Retinal pigment epithelial cell (primary cell): ENCODE results near the gene ABHD16A.

Experiments used
- DNase-seq: peaks from one replicate; pipeline ENCODE4 v3.0.0-alpha.2; 2010; ENCODE audit warnings: low read depth
- H3K4me3 ChIP-seq: 2 replicates; pipeline ENCODE4 v1.5.1; 2011; ENCODE audit warnings: mild to moderate bottlenecking, low read length, control low read depth, moderate library complexity
- TF ChIP-seq, protein P1 (sequence below): conservative IDR thresholded peaks from 2 replicates; pipeline ENCODE4 v1.5.1; 2011; ENCODE audit warnings: low read depth, low read length, control low read depth, inconsistent platforms

The ABHD16A gene

DNA sequence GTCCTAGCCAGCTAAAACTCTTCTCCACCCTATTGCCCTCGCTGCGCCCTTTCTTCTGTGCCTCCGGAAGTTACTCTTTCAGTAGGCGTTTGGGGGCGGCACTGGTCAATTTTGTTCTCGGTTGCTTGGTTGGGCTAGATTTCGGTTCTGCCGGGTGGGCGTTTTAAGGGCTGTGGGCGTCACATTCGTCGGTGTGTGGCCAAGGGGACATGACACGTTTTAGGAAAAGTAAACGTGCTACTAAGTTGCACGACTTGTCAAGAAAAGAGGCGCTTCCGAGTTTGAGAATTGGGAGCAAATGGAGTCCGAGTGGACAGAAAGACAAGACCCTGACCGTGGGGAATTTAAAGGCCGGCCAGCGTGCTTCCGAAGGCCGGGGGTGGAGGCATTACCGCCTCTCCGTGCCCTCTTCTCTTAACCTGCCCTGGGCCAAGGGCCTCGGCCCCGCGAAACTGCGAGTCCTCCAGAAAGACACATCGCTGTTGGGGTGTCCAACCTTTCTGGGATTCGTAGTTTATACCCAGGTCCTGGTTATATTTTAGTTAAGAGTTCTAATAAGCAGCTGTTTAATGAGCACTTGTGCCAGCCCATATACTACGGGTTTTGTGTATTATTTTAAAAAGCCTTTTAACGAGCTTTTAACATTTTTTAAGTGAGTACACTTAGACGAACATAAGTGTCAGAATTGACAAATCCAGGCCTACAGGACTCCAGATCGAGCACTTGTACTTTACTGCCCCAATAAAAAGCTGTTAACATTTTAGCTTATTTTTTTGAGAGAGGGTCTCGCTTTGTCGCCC, 50.0 kb downstream of the ABHD16A start:
- DNase-seq = no peak
- TF ChIP-seq, protein P1, sequence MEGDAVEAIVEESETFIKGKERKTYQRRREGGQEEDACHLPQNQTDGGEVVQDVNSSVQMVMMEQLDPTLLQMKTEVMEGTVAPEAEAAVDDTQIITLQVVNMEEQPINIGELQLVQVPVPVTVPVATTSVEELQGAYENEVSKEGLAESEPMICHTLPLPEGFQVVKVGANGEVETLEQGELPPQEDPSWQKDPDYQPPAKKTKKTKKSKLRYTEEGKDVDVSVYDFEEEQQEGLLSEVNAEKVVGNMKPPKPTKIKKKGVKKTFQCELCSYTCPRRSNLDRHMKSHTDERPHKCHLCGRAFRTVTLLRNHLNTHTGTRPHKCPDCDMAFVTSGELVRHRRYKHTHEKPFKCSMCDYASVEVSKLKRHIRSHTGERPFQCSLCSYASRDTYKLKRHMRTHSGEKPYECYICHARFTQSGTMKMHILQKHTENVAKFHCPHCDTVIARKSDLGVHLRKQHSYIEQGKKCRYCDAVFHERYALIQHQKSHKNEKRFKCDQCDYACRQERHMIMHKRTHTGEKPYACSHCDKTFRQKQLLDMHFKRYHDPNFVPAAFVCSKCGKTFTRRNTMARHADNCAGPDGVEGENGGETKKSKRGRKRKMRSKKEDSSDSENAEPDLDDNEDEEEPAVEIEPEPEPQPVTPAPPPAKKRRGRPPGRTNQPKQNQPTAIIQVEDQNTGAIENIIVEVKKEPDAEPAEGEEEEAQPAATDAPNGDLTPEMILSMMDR = no peak
- H3K4me3 ChIP-seq = peak overlapping the region; percentile 86

DNA sequence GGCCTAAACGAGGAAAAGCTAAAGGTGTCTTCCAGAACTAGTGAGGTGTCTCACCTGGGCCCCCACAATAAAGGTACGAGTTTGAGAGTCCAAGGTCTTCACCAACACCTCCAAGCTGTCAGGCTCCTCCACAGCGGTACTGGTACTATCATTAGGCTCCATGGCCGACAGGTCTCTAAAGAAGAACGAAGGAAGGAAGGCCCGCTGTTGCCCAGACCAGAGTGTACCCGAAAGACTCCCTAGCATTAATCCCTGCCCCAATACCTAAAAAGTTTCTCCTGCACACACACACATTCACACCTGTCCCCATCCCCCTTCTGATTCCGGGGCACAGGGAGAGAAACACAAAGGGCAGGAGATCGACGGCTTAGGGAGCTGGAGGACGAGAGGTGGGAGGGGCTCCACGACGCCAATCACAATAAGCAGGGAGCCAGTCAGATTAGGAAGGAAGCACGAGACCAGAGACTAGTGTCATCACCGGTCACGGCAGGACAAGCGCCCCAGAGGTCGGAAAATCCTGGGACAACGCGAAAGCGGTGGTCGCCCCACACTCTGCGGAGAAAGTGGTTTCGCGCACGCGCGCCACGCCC, 51.4 kb downstream of the ABHD16A start:
- peak; percentile 46 for DNase-seq
- TF ChIP-seq, protein P1 = no peak
- peak overlapping the region; percentile 86 for H3K4me3 ChIP-seq

DNA sequence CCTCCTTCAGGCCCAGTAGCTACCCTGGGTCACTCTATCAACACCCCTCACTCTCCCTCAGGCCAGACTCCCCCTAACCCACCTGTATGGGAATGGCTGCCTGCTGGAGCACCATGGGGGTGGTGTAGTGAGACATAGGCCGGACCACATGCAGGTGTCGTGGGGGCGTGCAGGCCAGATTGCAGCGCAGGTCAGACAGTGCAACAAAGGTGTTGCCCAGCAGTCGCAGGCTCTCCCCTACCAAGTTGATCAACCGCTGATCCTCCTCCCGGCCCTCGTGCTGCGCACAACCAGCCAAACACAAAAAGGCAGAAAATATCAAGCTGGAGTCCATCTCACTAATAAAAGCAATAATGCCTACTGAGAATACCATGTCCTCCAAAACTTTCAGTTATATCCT, 57.8 kb downstream of the ABHD16A start:
- DNase-seq = no peak
- no peak overlapping the region for H3K4me3 ChIP-seq
- TF ChIP-seq, protein P1 = no peak

DNA sequence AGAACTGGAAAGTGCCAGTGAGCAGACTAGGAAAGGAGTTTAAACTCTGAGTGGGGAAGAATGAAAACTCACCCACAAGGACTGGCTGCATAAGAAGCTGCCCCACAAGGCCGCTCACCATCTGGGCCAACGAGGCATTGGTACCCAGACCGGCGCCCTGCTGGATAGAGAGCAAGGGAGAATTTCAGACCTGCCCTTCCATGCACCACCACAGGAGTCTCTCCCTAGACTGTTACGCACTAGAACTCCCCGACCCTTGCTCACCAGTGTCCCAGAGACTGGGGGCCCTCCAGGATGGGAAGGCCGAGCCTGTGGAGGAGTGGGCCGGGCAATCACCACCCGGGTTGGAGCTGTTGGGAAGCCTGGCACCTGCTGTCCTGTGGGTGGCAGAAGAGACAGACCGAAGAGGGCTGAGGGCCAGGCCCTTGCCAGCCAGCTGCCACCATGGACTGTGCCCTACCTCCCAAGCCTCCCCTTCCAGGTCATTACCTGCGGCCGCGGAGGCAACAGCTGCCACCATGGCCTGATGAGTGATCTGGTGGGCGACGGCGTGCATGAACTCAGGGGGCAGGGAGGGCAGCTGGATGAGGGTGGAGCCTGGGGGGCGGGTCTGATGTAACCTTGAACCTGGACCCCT, 59.2 kb downstream of the ABHD16A start:
- no peak overlapping the region for H3K4me3 ChIP-seq
- TF ChIP-seq, protein P1 = no peak
- no peak for DNase-seq

DNA sequence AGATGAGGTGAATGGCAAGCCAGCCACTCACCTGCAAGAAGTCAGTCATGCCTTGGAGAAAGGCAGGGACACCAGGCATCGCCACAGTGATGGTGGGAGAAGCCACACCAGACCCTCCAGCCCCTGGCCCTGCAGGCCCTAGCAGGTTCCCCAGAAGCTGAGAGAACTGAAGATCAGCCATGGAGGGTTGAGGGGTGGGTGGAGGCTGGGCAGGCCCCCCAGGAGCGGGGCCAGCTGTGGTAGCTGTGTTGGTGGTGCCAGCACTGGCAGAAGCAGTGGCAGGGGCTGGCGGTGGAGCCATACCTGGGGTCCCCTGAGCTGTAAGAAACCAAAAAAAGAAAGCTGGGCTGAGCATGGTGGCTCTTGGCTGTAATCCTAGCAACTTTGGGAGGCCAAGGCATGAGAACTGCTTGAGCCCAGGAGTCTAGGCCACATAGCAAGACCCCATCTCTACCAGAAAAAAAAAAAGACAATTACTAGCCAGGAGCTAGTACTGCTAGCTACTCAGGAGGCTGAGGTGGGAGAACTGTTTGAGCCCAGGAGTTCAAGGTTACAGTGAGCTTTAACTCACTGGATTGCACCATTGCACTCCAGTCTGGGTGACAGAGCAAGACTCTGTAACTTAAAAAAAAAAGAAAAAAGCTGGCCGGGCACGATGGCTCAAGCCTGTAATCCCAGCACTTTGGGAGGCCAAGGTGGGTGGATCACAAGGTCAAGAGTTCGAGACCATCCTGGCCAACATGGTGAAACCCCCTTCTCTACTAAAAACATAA, 60.1 kb downstream of the ABHD16A start:
- TF ChIP-seq, protein P1 = no peak
- no peak for DNase-seq
- H3K4me3 ChIP-seq = no peak overlapping the region

DNA sequence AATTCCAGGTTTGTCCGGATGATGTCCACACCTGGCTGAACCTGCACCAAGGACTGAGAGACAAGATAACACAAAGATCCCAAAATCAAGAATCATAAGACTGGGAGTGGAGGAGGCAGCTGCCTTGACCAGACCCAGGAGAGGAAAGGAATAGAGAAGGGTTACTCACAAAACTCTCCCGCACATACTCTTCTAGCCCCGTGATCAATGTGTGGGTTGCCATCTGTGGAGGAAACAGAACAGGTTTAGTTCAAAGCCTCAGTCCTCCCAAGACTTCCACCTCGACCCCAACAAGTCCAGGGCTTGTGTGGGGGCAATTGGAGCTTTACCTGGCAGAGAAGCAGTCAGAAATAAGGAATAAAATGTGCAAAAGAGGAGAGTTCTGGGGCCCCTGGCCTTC, 61.8 kb downstream of the ABHD16A start:
- TF ChIP-seq, protein P1 = no peak
- DNase-seq = no peak
- no peak overlapping the region for H3K4me3 ChIP-seq
